Measurements from ENCODE around the gene CCDC197.

Gene CCDC197

GRCh38 chr14:93997916-93998870, 1.1 kb downstream of the CCDC197 start:
- peaks cover 26 to 47% (median 28%) of the 10 kb centered on the region in 5 donors for H3K27me3 ChIP-seq (ENCODE audit: control insufficient read depth in 5 of 5, insufficient read depth in 4 of 5, low read length in 5 of 5)
- H3K36me3 ChIP-seq (ENCODE audit: control insufficient read depth in 5 of 5, insufficient read depth in 5 of 5, low read length in 5 of 5), result no peaks in the 10 kb centered on the region
- no peak overlapping the region for H3K9ac ChIP-seq (ENCODE audit: low read length in 5 of 5)
- H3K9me3 ChIP-seq (ENCODE audit: control insufficient read depth in 5 of 5, low read length in 5 of 5), result no peaks in the 10 kb centered on the region
- no peak overlapping the region for H3K4me3 ChIP-seq (ENCODE audit: low read depth in 1 of 5, low read length in 5 of 5)
- peaks cover 0 to 7% (median 0%) of the 10 kb centered on the region in 5 donors for H3K4me1 ChIP-seq (ENCODE audit: control insufficient read depth in 5 of 5, insufficient read depth in 5 of 5, low read length in 5 of 5)
- H3K27ac ChIP-seq (ENCODE audit: low read depth, low read length), result no peak overlapping the region

DNA sequence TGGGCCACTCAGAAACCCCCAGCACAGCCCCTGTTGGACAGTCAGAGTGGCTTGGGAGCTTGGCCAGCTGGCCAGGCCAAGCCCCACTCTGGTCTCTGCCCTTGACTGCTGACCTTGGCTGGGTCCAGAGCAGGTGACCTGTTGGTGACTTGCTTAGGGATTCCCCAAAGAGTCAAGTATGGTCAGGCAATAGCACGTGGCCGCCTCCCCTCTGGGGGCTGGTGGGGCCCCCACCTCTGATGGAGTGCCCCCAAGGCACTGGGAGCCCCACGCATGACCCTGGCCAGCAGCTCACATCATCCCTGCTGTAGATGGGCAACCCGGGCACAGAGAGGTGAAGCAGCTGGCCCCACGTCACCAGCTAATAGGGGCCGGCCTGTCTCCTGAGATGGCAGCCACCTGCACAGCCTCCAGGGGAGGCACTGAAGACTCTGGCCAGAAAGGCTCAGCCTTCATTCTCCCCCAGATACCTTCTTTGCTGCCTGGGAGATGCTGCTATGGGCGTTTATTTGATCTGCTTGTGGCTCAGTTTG, 1.8 kb downstream of the CCDC197 start:
- peaks cover 26 to 47% (median 28%) of the 10 kb centered on the region in 5 donors for H3K27me3 ChIP-seq (ENCODE audit: control insufficient read depth in 5 of 5, insufficient read depth in 4 of 5, low read length in 5 of 5)
- no peak overlapping the region for H3K4me3 ChIP-seq (ENCODE audit: low read depth in 1 of 5, low read length in 5 of 5)
- peaks cover 0 to 7% (median 0%) of the 10 kb centered on the region in 5 donors for H3K4me1 ChIP-seq (ENCODE audit: control insufficient read depth in 5 of 5, insufficient read depth in 5 of 5, low read length in 5 of 5)
- no peaks in the 10 kb centered on the region for H3K36me3 ChIP-seq (ENCODE audit: control insufficient read depth in 5 of 5, insufficient read depth in 5 of 5, low read length in 5 of 5)
- H3K27ac ChIP-seq (ENCODE audit: low read depth, low read length), result no peak overlapping the region
- no peaks in the 10 kb centered on the region for H3K9me3 ChIP-seq (ENCODE audit: control insufficient read depth in 5 of 5, low read length in 5 of 5)
- no peak overlapping the region for H3K9ac ChIP-seq (ENCODE audit: low read length in 5 of 5)

GRCh38 chr14:93999573-93999972, 2.5 kb downstream of the CCDC197 start:
- Histone ChIP-seq H3K9me3 (ENCODE audit: control insufficient read depth in 5 of 5, low read length in 5 of 5) (no peaks in the 10 kb centered on the region), H3K27me3 (ENCODE audit: control insufficient read depth in 5 of 5, insufficient read depth in 4 of 5, low read length in 5 of 5) (peaks cover 30 to 46% (median 33%) of the 10 kb centered on the region in 5 donors), H3K4me1 (ENCODE audit: control insufficient read depth in 5 of 5, insufficient read depth in 5 of 5, low read length in 5 of 5) (peaks cover 0 to 7% (median 0%) of the 10 kb centered on the region in 5 donors)

GRCh38 chr14:94000267-94000666, 3.2 kb downstream of the CCDC197 start:
- Histone ChIP-seq H3K4me3 (ENCODE audit: low read depth in 1 of 5, low read length in 5 of 5) (no peak overlapping the region), H3K27me3 (ENCODE audit: control insufficient read depth in 5 of 5, insufficient read depth in 4 of 5, low read length in 5 of 5) (peaks cover 33 to 47% (median 40%) of the 10 kb centered on the region in 5 donors), H3K27ac (ENCODE audit: low read depth, low read length) (no peak overlapping the region), H3K4me1 (ENCODE audit: control insufficient read depth in 5 of 5, insufficient read depth in 5 of 5, low read length in 5 of 5) (peaks cover 0 to 7% (median 0%) of the 10 kb centered on the region in 5 donors), H3K9me3 (ENCODE audit: control insufficient read depth in 5 of 5, low read length in 5 of 5) (no peaks in the 10 kb centered on the region), H3K9ac (ENCODE audit: low read length in 5 of 5) (no peak overlapping the region), H3K36me3 (ENCODE audit: control insufficient read depth in 5 of 5, insufficient read depth in 5 of 5, low read length in 5 of 5) (no peaks in the 10 kb centered on the region)

More at GRCh38 chr14:93999573-93999972, 2.5 kb downstream of the CCDC197 start:
- Histone ChIP-seq H3K27ac (ENCODE audit: low read depth, low read length) (no peak overlapping the region), H3K36me3 (ENCODE audit: control insufficient read depth in 5 of 5, insufficient read depth in 5 of 5, low read length in 5 of 5) (no peaks in the 10 kb centered on the region), H3K9ac (ENCODE audit: low read length in 5 of 5) (no peak overlapping the region), H3K4me3 (ENCODE audit: low read depth in 1 of 5, low read length in 5 of 5) (no peak overlapping the region)

GRCh38 chr14:94001016-94001415, 3.9 kb downstream of the CCDC197 start:
- Histone ChIP-seq H3K9ac (ENCODE audit: low read length in 5 of 5) (no peak overlapping the region), H3K9me3 (ENCODE audit: control insufficient read depth in 5 of 5, low read length in 5 of 5) (no peaks in the 10 kb centered on the region), H3K27ac (ENCODE audit: low read depth, low read length) (no peak overlapping the region), H3K27me3 (ENCODE audit: control insufficient read depth in 5 of 5, insufficient read depth in 4 of 5, low read length in 5 of 5) (peaks cover 32 to 40% (median 35%) of the 10 kb centered on the region in 5 donors), H3K36me3 (ENCODE audit: control insufficient read depth in 5 of 5, insufficient read depth in 5 of 5, low read length in 5 of 5) (no peaks in the 10 kb centered on the region), H3K4me3 (ENCODE audit: low read depth in 1 of 5, low read length in 5 of 5) (no peak overlapping the region), H3K4me1 (ENCODE audit: control insufficient read depth in 5 of 5, insufficient read depth in 5 of 5, low read length in 5 of 5) (peaks cover 0 to 7% (median 0%) of the 10 kb centered on the region in 5 donors)

DNA sequence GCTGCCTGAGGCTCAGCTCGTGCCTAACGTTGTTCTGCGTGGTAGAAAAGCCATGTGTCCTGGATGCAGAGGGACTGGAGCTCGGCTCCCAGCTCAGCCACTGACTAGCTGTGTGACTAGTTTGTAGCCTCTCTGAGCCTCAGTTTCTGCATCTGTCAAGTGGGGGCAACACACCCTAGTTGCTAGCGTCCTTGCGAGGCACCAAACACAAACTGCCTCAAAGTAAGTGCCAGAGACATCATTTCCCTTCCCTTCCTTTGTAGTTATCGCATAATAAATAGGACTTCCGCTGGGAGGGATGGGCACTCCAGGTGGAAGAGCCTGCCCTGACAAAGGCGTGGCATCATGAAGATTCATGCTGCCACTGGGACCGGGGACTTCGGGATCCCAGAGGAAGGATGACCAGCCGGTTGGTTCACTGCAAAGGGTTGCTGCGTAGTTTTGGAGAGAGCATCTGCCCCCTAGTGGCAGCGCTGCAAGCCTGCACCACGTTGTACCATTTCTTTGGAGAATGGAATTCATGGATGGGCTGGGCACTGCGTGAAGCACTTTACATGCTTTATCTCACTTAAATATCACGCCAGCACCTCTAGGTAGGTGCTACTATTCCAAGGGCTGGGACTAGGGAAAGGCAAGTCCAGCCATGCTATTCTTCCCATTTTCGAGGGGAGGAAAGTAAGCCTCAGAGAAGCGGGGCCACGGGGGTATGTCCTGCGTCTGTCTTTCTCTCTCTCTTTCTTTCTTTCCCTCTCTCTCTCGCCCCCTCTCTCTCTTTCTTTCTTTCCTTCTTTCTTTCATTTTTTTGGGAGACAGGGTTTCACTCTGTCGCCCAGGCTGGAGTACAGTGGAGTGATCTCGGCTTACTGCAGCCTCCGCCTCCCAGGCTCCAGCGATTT, 4.6 kb downstream of the CCDC197 start:
- Histone ChIP-seq H3K27me3 (ENCODE audit: control insufficient read depth in 5 of 5, insufficient read depth in 4 of 5, low read length in 5 of 5) (peaks cover 29 to 36% (median 32%) of the 10 kb centered on the region in 5 donors), H3K4me3 (ENCODE audit: low read depth in 1 of 5, low read length in 5 of 5) (no peak overlapping the region), H3K36me3 (ENCODE audit: control insufficient read depth in 5 of 5, insufficient read depth in 5 of 5, low read length in 5 of 5) (no peaks in the 10 kb centered on the region), H3K4me1 (ENCODE audit: control insufficient read depth in 5 of 5, insufficient read depth in 5 of 5, low read length in 5 of 5) (peaks cover 0 to 7% (median 0%) of the 10 kb centered on the region in 5 donors), H3K9ac (ENCODE audit: low read length in 5 of 5) (no peak overlapping the region), H3K9me3 (ENCODE audit: control insufficient read depth in 5 of 5, low read length in 5 of 5) (no peaks in the 10 kb centered on the region), H3K27ac (ENCODE audit: low read depth, low read length) (no peak overlapping the region)

GRCh38 chr14:94003397-94003796, 6.3 kb downstream of the CCDC197 start:
- Histone ChIP-seq H3K27ac (ENCODE audit: low read depth, low read length) (no peak overlapping the region), H3K4me3 (ENCODE audit: low read depth in 1 of 5, low read length in 5 of 5) (no peak overlapping the region), H3K27me3 (ENCODE audit: control insufficient read depth in 5 of 5, insufficient read depth in 4 of 5, low read length in 5 of 5) (peaks cover 22 to 31% (median 25%) of the 10 kb centered on the region in 5 donors), H3K9me3 (ENCODE audit: control insufficient read depth in 5 of 5, low read length in 5 of 5) (no peaks in the 10 kb centered on the region), H3K36me3 (ENCODE audit: control insufficient read depth in 5 of 5, insufficient read depth in 5 of 5, low read length in 5 of 5) (no peaks in the 10 kb centered on the region), H3K9ac (ENCODE audit: low read length in 5 of 5) (no peak overlapping the region), H3K4me1 (ENCODE audit: control insufficient read depth in 5 of 5, insufficient read depth in 5 of 5, low read length in 5 of 5) (peaks cover 0 to 7% (median 0%) of the 10 kb centered on the region in 5 donors)

DNA sequence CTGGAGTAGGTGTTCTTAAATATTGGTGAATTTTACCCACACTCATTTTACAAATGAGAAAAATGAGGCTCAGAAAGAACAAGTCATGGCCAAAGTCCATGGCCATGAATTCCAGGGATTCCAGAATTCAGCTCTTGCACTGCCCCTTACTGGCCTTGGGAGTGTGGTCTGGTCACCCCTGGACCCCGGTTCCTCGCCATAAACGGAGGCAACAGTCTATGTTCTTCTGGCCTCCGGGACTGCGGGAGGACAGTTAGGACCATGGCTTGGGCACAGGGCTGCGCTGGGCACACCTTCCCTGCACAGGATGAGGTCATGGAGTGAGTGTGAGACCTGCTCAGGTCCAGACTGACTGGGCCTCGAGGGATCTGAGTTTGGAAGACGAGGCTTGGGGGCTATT, 6.9 kb downstream of the CCDC197 start:
- Histone ChIP-seq H3K9me3 (ENCODE audit: control insufficient read depth in 5 of 5, low read length in 5 of 5) (no peaks in the 10 kb centered on the region), H3K36me3 (ENCODE audit: control insufficient read depth in 5 of 5, insufficient read depth in 5 of 5, low read length in 5 of 5) (no peaks in the 10 kb centered on the region), H3K9ac (ENCODE audit: low read length in 5 of 5) (no peak overlapping the region), H3K27ac (ENCODE audit: low read depth, low read length) (no peak overlapping the region), H3K27me3 (ENCODE audit: control insufficient read depth in 5 of 5, insufficient read depth in 4 of 5, low read length in 5 of 5) (peaks cover 19 to 36% (median 26%) of the 10 kb centered on the region in 5 donors), H3K4me3 (ENCODE audit: low read depth in 1 of 5, low read length in 5 of 5) (no peak overlapping the region), H3K4me1 (ENCODE audit: control insufficient read depth in 5 of 5, insufficient read depth in 5 of 5, low read length in 5 of 5) (peaks cover 0 to 7% (median 0%) of the 10 kb centered on the region in 5 donors)

GRCh38 chr14:94005324-94006073, 8.4 kb downstream of the CCDC197 start:
- H3K27me3 ChIP-seq (ENCODE audit: control insufficient read depth in 5 of 5, insufficient read depth in 4 of 5, low read length in 5 of 5), result peaks cover 15 to 35% (median 24%) of the 10 kb centered on the region in 5 donors
- no peak overlapping the region for H3K4me3 ChIP-seq (ENCODE audit: low read depth in 1 of 5, low read length in 5 of 5)
- peaks cover 0 to 7% (median 0%) of the 10 kb centered on the region in 5 donors for H3K4me1 ChIP-seq (ENCODE audit: control insufficient read depth in 5 of 5, insufficient read depth in 5 of 5, low read length in 5 of 5)
- no peak overlapping the region for H3K9ac ChIP-seq (ENCODE audit: low read length in 5 of 5)
- no peaks in the 10 kb centered on the region for H3K36me3 ChIP-seq (ENCODE audit: control insufficient read depth in 5 of 5, insufficient read depth in 5 of 5, low read length in 5 of 5)
- no peak overlapping the region for H3K27ac ChIP-seq (ENCODE audit: low read depth, low read length)
- H3K9me3 ChIP-seq (ENCODE audit: control insufficient read depth in 5 of 5, low read length in 5 of 5), result no peaks in the 10 kb centered on the region

All from subcutaneous abdominal adipose tissue (tissue), 5 donors.